HUES6 (cell line): Measurements from ENCODE around the gene TTC8.
A peak's percentile ranks its signal among the peaks of the same experiment; 100 is the strongest.

Source experiments
- H3K27ac ChIP-seq: 2 replicates; pipeline ENCODE4 v1.7.0; 2013; ENCODE audit warnings: low read depth, mild to moderate bottlenecking, low read length, inconsistent platforms
- H3K27me3 ChIP-seq: 2 replicates; pipeline ENCODE4 v1.6.1; 2013; ENCODE audit warnings: low read length; ENCODE audit not compliant: control insufficient read depth, insufficient read depth
- H3K36me3 ChIP-seq: 2 replicates; pipeline ENCODE4 v1.6.1; 2013; ENCODE audit warnings: low read length; ENCODE audit not compliant: control insufficient read depth, insufficient read depth
- H3K4me1 ChIP-seq: 2 replicates; pipeline ENCODE4 v1.6.1; 2013; ENCODE audit warnings: low read length; ENCODE audit not compliant: control insufficient read depth, insufficient read depth
- H3K4me3 ChIP-seq: 2 replicates; pipeline ENCODE4 v1.5.1; 2013; ENCODE audit warnings: low read depth, low read length
- H3K9ac ChIP-seq: one replicate; pipeline ENCODE4 v1.6.1; 2013; ENCODE audit warnings: mild to moderate bottlenecking, low read length
- H3K9me3 ChIP-seq: 2 replicates; pipeline ENCODE4 v1.6.1; 2013; ENCODE audit warnings: low read depth, low read length; ENCODE audit not compliant: control insufficient read depth, insufficient read depth

TTC8 gene

GRCh38 chr14:88825078-88825458 lies 617 bp downstream of the TTC8 start:
- Histone ChIP-seq H3K4me1 (peaks cover 13% of the 10 kb centered on the region), H3K27ac (peak overlapping the region; percentile 96; the same call in 1 of the 2 replicates)

DNA sequence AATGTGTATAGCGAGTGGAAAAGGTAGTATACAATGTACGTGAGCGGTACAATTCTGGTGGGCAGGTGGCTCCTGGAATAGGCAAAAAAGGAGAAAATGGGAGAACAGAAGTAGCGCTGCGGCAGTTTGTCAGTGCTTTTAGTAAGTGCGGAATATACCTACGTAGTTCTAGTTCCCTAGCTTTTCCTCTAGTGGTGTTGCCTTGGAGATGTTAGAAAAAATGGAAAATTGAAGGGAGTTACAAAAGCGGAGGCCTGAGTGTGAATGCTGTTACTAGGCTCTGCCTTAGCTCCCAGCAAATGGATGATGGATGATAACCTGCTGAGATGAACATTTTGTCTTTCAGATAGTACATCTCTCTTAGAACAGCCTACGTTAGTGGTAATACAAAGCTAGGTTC lies 1.1 kb downstream of the TTC8 start:
- Histone ChIP-seq H3K27me3 (no peaks in the 10 kb centered on the region), H3K4me3 (peak overlapping the region; percentile 93), H3K36me3 (no peaks in the 10 kb centered on the region), H3K9ac (no peak overlapping the region), H3K4me1 (peaks cover 14% of the 10 kb centered on the region), H3K27ac (no peak overlapping the region), H3K9me3 (no peaks in the 10 kb centered on the region)

More at GRCh38 chr14:88825078-88825458, 617 bp downstream of the TTC8 start:
- Histone ChIP-seq H3K9ac (peak overlapping the region; percentile 90), H3K9me3 (no peaks in the 10 kb centered on the region), H3K27me3 (no peaks in the 10 kb centered on the region), H3K36me3 (no peaks in the 10 kb centered on the region), H3K4me3 (peak overlapping the region; percentile 93)

DNA sequence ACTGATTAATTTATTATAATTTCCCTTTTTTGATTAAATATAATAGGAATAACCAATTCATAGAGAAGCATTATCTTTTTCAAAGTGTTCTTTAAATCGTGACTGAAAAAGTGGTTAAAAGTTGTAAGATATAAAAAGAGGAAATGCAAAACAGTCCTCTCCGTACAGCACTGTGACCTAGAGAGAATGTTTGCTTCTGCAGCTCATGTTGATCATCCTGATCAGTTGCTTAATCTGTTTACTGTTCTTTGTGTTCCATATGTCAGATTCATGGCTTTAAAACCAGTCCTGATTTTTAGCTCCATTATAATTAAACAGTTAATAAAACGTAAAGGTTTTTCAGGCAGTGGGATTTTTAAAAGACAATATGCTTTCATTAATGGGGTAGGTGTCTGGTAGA lies 4.7 kb downstream of the TTC8 start:
- H3K4me3 ChIP-seq: no peak overlapping the region
- no peak overlapping the region for H3K9ac ChIP-seq
- H3K4me1 ChIP-seq: peaks cover 11% of the 10 kb centered on the region
- no peaks in the 10 kb centered on the region; the same call in 1 of the 2 replicates for H3K9me3 ChIP-seq
- no peak overlapping the region for H3K27ac ChIP-seq
- no peaks in the 10 kb centered on the region for H3K36me3 ChIP-seq
- no peaks in the 10 kb centered on the region for H3K27me3 ChIP-seq

- Histone ChIP-seq H3K27ac (no peak overlapping the region), H3K4me1 (peaks cover 11% of the 10 kb centered on the region), H3K27me3 (no peaks in the 10 kb centered on the region), H3K9me3 (no peaks in the 10 kb centered on the region; the same call in 1 of the 2 replicates), H3K36me3 (no peaks in the 10 kb centered on the region), H3K4me3 (no peak overlapping the region), H3K9ac (no peak overlapping the region)
These were observed 5.3 kb downstream of the TTC8 start for GRCh38 chr14:88829685-88830302.

DNA sequence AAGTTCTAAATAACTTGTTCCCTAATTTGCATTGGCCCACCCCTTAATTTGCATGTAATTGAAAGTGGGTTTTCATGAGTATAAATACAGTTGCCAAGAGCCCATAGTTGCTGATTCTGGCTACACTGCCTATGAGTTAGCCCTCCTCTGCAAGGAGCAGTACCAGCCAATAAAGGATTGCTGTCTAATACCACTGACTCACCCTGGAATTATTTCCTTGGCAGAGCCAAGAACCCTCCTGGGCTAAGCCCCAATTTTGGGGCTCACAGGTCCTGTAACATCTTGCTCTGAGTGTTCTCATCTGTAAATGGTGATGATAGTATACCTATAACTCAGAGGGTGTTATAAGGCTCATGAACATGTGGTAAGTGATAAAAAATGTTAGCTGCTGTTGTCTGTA lies 6.8 kb downstream of the TTC8 start:
- no peaks in the 10 kb centered on the region for H3K27me3 ChIP-seq
- no peak overlapping the region for H3K4me3 ChIP-seq
- H3K4me1 ChIP-seq: peaks cover 5% of the 10 kb centered on the region; the same call in 1 of the 2 replicates
- no peaks in the 10 kb centered on the region for H3K36me3 ChIP-seq
- H3K9me3 ChIP-seq: no peaks in the 10 kb centered on the region; the same call in 1 of the 2 replicates
- no peak overlapping the region for H3K9ac ChIP-seq
- no peak overlapping the region for H3K27ac ChIP-seq

- Histone ChIP-seq H3K4me3 (no peak overlapping the region), H3K36me3 (no peaks in the 10 kb centered on the region), H3K9me3 (no peaks in the 10 kb centered on the region; the same call in 1 of the 2 replicates), H3K27me3 (no peaks in the 10 kb centered on the region), H3K4me1 (peaks cover 2% of the 10 kb centered on the region; the same call in 1 of the 2 replicates), H3K27ac (no peak overlapping the region), H3K9ac (no peak overlapping the region)
These were observed 10.5 kb downstream of the TTC8 start for GRCh38 chr14:88834883-88835431.

DNA sequence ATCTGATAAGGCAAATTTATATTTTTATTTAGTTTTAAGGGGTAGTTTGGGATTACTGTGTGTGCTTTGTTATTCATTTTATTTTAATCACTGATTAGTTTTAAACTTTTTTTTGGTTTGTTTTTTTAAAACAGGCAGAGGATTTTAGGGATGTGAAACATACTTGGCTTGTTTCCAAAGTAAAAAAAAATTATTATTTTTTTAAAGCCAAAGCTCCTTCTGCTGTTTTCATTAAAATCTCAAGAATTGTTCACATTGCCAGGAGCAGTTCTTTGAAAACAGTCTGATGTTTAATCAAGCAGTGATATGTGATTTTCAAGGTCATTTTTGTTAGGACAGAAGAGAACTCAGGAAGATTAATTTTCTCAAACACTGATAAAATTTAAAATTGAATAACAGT lies 11.2 kb downstream of the TTC8 start:
- Histone ChIP-seq H3K4me3 (no peak overlapping the region), H3K27ac (no peak overlapping the region), H3K9ac (no peak overlapping the region), H3K27me3 (no peaks in the 10 kb centered on the region), H3K36me3 (no peaks in the 10 kb centered on the region), H3K9me3 (no peaks in the 10 kb centered on the region; the same call in 1 of the 2 replicates), H3K4me1 (no peaks in the 10 kb centered on the region)

- Histone ChIP-seq H3K27me3 (no peaks in the 10 kb centered on the region), H3K9me3 (no peaks in the 10 kb centered on the region), H3K4me3 (no peak overlapping the region), H3K27ac (no peak overlapping the region), H3K4me1 (no peaks in the 10 kb centered on the region), H3K9ac (no peak overlapping the region), H3K36me3 (no peaks in the 10 kb centered on the region)
These were observed 13.0 kb downstream of the TTC8 start for GRCh38 chr14:88837495-88837894.

DNA sequence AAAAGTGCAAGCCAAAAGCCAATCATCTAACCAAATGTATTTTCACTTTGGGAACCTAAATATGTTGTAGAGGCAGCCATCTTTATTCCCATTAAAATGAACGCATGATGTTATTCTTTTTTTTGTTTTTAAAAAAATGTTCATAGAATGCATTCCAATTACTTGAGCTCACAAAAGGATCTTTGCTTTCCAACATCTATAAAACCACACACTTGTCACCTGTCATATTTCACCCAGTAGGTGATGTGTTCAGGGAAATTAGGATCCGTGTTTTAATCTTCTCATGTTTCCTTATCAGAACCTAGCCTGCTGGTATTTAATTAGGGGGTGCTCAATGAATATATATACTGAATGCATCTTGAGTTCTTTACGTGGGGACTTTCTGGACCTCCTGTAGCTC lies 13.6 kb downstream of the TTC8 start:
- H3K4me3 ChIP-seq: no peak overlapping the region
- no peaks in the 10 kb centered on the region for H3K9me3 ChIP-seq

GRCh38 chr14:88840926-88841325 lies 16.5 kb downstream of the TTC8 start:
- no peaks in the 10 kb centered on the region for H3K27me3 ChIP-seq
- no peaks in the 10 kb centered on the region for H3K9me3 ChIP-seq
- no peak overlapping the region for H3K4me3 ChIP-seq
- no peaks in the 10 kb centered on the region for H3K36me3 ChIP-seq
- H3K4me1 ChIP-seq: no peaks in the 10 kb centered on the region
- H3K27ac ChIP-seq: no peak overlapping the region
- no peak overlapping the region for H3K9ac ChIP-seq

More for the DNA sequence above, 13.6 kb downstream of the TTC8 start:
- Histone ChIP-seq H3K9ac (no peak overlapping the region), H3K4me1 (no peaks in the 10 kb centered on the region), H3K27ac (no peak overlapping the region), H3K27me3 (no peaks in the 10 kb centered on the region), H3K36me3 (no peaks in the 10 kb centered on the region)

GRCh38 chr14:88841741-88842140 lies 17.3 kb downstream of the TTC8 start:
- Histone ChIP-seq H3K9me3 (no peaks in the 10 kb centered on the region), H3K27ac (no peak overlapping the region), H3K4me1 (no peaks in the 10 kb centered on the region), H3K4me3 (no peak overlapping the region), H3K27me3 (no peaks in the 10 kb centered on the region), H3K36me3 (no peaks in the 10 kb centered on the region), H3K9ac (no peak overlapping the region)
